SU-DHL-6 (cell line): ENCODE data around the gene CHRM2.

Experiments
- H2AFZ ChIP-seq: fragments of 200-600 bp; sonication (generic); 2 replicates; pipeline ENCODE4 v1.6.1; 2014; ENCODE audit warnings: low read depth, mild to moderate bottlenecking, moderate library complexity, mixed read lengths, antibody characterized with exemption, low read length; ENCODE audit not compliant: severe bottlenecking
- H3F3A ChIP-seq: fragments of 200-600 bp; shearing (Covaris generic); 2 replicates; pipeline ENCODE4 v1.6.0; 2016; ENCODE audit warnings: antibody characterized with exemption, mild to moderate bottlenecking; ENCODE audit not compliant: insufficient read depth
- H3K27ac ChIP-seq: fragments of 200-600 bp; sonication (generic); 2 replicates; pipeline ENCODE4 v1.5.1; 2016; ENCODE audit warnings: low read depth, mild to moderate bottlenecking, low read length, moderate library complexity, mixed read lengths
- H3K27me3 ChIP-seq: fragments of 200-600 bp; sonication (generic), shearing (Covaris generic); 2 replicates; pipeline ENCODE4 v1.6.0; 2014; ENCODE audit warnings: mild to moderate bottlenecking, low read length
- H3K36me3 ChIP-seq: fragments of 200-600 bp; sonication (generic); 2 replicates; pipeline ENCODE4 v1.6.1; 2014; ENCODE audit warnings: mild to moderate bottlenecking, low read length, mixed read lengths
- H3K4me2 ChIP-seq: fragments of 300-600, 200-600 bp; shearing (Covaris generic), sonication (generic); 2 replicates; pipeline ENCODE4 v1.6.0; 2014; ENCODE audit warnings: low read length, low read depth, mild to moderate bottlenecking; ENCODE audit not compliant: poor library complexity, severe bottlenecking
- H3K4me3 ChIP-seq: fragments of 200-600 bp; sonication (generic); 2 replicates; pipeline ENCODE4 v1.5.1; 2014; ENCODE audit warnings: antibody characterized with exemption, low read length, mild to moderate bottlenecking, mixed read lengths; ENCODE audit not compliant: insufficient read depth, poor library complexity, severe bottlenecking
- H3K79me2 ChIP-seq: fragments of 200-600 bp; sonication (generic); 2 replicates; pipeline ENCODE4 v1.6.1; 2014; ENCODE audit warnings: mild to moderate bottlenecking, low read length, moderate library complexity; ENCODE audit not compliant: insufficient read depth
- H3K9ac ChIP-seq: fragments of 200-600 bp; sonication (generic); 2 replicates; pipeline ENCODE4 v1.7.0; 2014; ENCODE audit warnings: mild to moderate bottlenecking, low read length
- H3K9me2 ChIP-seq: fragments of 200-600 bp; sonication (generic); replicated peaks from 2 replicates; pipeline ENCODE4 v1.6.1; 2014; ENCODE audit warnings: low read length; ENCODE audit not compliant: insufficient read depth
- H3K9me3 ChIP-seq: fragments of 200-600 bp; sonication (generic); 2 replicates; pipeline ENCODE4 v1.6.1; 2014; ENCODE audit warnings: low read length, mixed read lengths; ENCODE audit not compliant: insufficient read depth
- H4K20me1 ChIP-seq: fragments of 200-600 bp; sonication (generic); 2 replicates; pipeline ENCODE4 v1.6.1; 2014; ENCODE audit warnings: low read depth, mild to moderate bottlenecking, antibody characterized with exemption, low read length, moderate library complexity, mixed read lengths
- CTCF ChIP-seq: fragments of 200-600 bp; sonication (generic); IDR thresholded peaks from one replicate; pipeline ENCODE4 v1.5.1; 2017; ENCODE audit warnings: antibody characterized with exemption, mild to moderate bottlenecking, low read length, moderate library complexity; ENCODE audit not compliant: insufficient read depth, poor library complexity, severe bottlenecking
- EZH2phosphoT487 ChIP-seq: fragments of 200-600 bp; sonication (generic), shearing (Covaris generic); conservative IDR thresholded peaks from 2 replicates; pipeline ENCODE4 v1.6.1; 2018; ENCODE audit warnings: mild to moderate bottlenecking, antibody characterized with exemption, low read length, moderate library complexity, mixed read lengths

Gene CHRM2

GRCh38 chr7:136938476-136938875 lies 70.0 kb downstream of the CHRM2 start:
- no peaks in the 10 kb centered on the region for H4K20me1 ChIP-seq
- H3K4me2 ChIP-seq = no peak overlapping the region
- TF ChIP-seq CTCF (no peak), EZH2phosphoT487 (no peak)
- no peak overlapping the region for H2AFZ ChIP-seq
- H3K9me2 ChIP-seq = no peaks in the 10 kb centered on the region; the same call in 1 of the 2 replicates
- H3K9ac ChIP-seq = no peak overlapping the region
- H3F3A ChIP-seq = no peaks in the 10 kb centered on the region
- no peak overlapping the region for H3K4me3 ChIP-seq
- no peak overlapping the region for H3K27ac ChIP-seq
- no peaks in the 10 kb centered on the region for H3K36me3 ChIP-seq
- H3K9me3 ChIP-seq = no peaks in the 10 kb centered on the region
- H3K79me2 ChIP-seq = no peaks in the 10 kb centered on the region
- H3K27me3 ChIP-seq = no peaks in the 10 kb centered on the region

- Histone ChIP-seq H3K27me3 (no peaks in the 10 kb centered on the region), H3K9ac (no peak overlapping the region), H3F3A (no peaks in the 10 kb centered on the region), H3K9me3 (no peaks in the 10 kb centered on the region), H3K36me3 (no peaks in the 10 kb centered on the region), H3K9me2 (no peaks in the 10 kb centered on the region), H3K4me2 (no peak overlapping the region), H4K20me1 (no peaks in the 10 kb centered on the region), H3K79me2 (no peaks in the 10 kb centered on the region), H3K27ac (no peak overlapping the region), H3K4me3 (no peak overlapping the region), H2AFZ (no peak overlapping the region)
- TF ChIP-seq CTCF = no peak
- no peak for TF ChIP-seq EZH2phosphoT487
Observed at GRCh38 chr7:136940122-136940521, 71.7 kb downstream of the CHRM2 start.

GRCh38 chr7:136940917-136941316 lies 72.5 kb downstream of the CHRM2 start:
- no peak overlapping the region for H3K9ac ChIP-seq
- no peak overlapping the region for H3K4me3 ChIP-seq
- H3K9me3 ChIP-seq = no peaks in the 10 kb centered on the region
- no peaks in the 10 kb centered on the region for H3F3A ChIP-seq
- no peaks in the 10 kb centered on the region for H3K36me3 ChIP-seq
- H3K79me2 ChIP-seq = no peaks in the 10 kb centered on the region
- no peaks in the 10 kb centered on the region for H3K9me2 ChIP-seq
- no peak overlapping the region for H3K27ac ChIP-seq
- no peak for TF ChIP-seq EZH2phosphoT487
- H3K4me2 ChIP-seq = no peak overlapping the region
- H3K27me3 ChIP-seq = no peaks in the 10 kb centered on the region
- no peaks in the 10 kb centered on the region for H4K20me1 ChIP-seq
- H2AFZ ChIP-seq = no peak overlapping the region

GRCh38 chr7:136941816-136942215 lies 73.4 kb downstream of the CHRM2 start:
- H3K27ac ChIP-seq = no peak overlapping the region
- no peaks in the 10 kb centered on the region for H3K9me3 ChIP-seq
- no peak overlapping the region for H3K4me3 ChIP-seq
- no peaks in the 10 kb centered on the region for H3K79me2 ChIP-seq
- no peak overlapping the region for H3K4me2 ChIP-seq
- TF ChIP-seq EZH2phosphoT487 = no peak
- TF ChIP-seq CTCF = no peak
- no peaks in the 10 kb centered on the region for H3F3A ChIP-seq
- H2AFZ ChIP-seq = no peak overlapping the region
- H3K9me2 ChIP-seq = no peaks in the 10 kb centered on the region
- no peaks in the 10 kb centered on the region for H4K20me1 ChIP-seq
- H3K36me3 ChIP-seq = no peaks in the 10 kb centered on the region
- no peak overlapping the region for H3K9ac ChIP-seq
- no peaks in the 10 kb centered on the region for H3K27me3 ChIP-seq
